Prostate gland (tissue), 2 donors: Measurements from ENCODE around the gene PTPRK.

Experiments used
- CTCF ChIP-seq, 4 experiments: fragments of 200-600 bp in 2 of 4; fragments of 450-650 bp in 2 of 4; sonication (generic) in 2 of 4; IDR thresholded peaks; 1 replicate in 3 of 4; 2 replicates in 1 of 4; pipeline ENCODE4 v1.5.1; 2016 to 2019; ENCODE audit warnings: antibody characterized with exemption in 4 of 4, mild to moderate bottlenecking in 2 of 4, moderate library complexity in 2 of 4
- POLR2AphosphoS5 ChIP-seq: sonication (generic); formaldehyde crosslinking; IDR thresholded peaks from one replicate; pipeline ENCODE4 v1.6.1; 2017; ENCODE audit warnings: antibody characterized with exemption

GRCh38 chr6:128017288-128017687 lies 503.1 kb downstream of the PTPRK start:
- no peak for TF ChIP-seq POLR2AphosphoS5
- TF ChIP-seq CTCF (IDR thresholded peaks at IDR 0.05), result no peak
